Activated naive CD8-positive, alpha-beta T cell treated with anti-CD3 and anti-CD28 coated beads, Interleukin-2, amount 10 ng/mL, durations not matched to agents 7 days and 5 days (primary cell): ENCODE data around the gene ARHGEF10L. TPM values are rescaled to one million over a fixed set of nuclear protein-coding genes. Genes with fewer than 3 reads are reported as not detected.

Source experiments
- ATAC-seq: fragments of 150-1000 bp; cut with Tn5 transposase; one replicate; pipeline ENCODE4 v1.10.0; 2021; ENCODE audit warnings: low read depth, moderate library complexity
- POLR2A ChIA-PET: fragments of 350-600 bp; sonication (Branson Sonifier 250); formaldehyde crosslinking; loops from one replicate; lab custom pipeline; 2021; ENCODE audit warnings: antibody characterized with exemption; lab: Charles Lee
- DNase-seq: peaks from one replicate; pipeline ENCODE4 v3.0.0; 2021
- H3K27ac Mint-ChIP-seq: one replicate; pipeline ENCODE4 v1.8.0; 2022; ENCODE audit warnings: mild to moderate bottlenecking, mixed read lengths
- H3K27me3 Mint-ChIP-seq: one replicate; pipeline ENCODE4 v1.8.0; 2022; ENCODE audit warnings: mild to moderate bottlenecking, moderate library complexity, mixed read lengths
- H3K36me3 Mint-ChIP-seq: one replicate; pipeline ENCODE4 v1.8.0; 2021; ENCODE audit warnings: mild to moderate bottlenecking, mixed read lengths
- H3K4me1 Mint-ChIP-seq: one replicate; pipeline ENCODE4 v1.8.0; 2021; ENCODE audit warnings: mixed read lengths
- H3K4me3 Mint-ChIP-seq: one replicate; pipeline ENCODE4 v1.8.0; 2022; ENCODE audit warnings: mild to moderate bottlenecking, moderate library complexity, mixed read lengths
- H3K9me3 Mint-ChIP-seq: one replicate; pipeline ENCODE4 v1.8.0; 2021; ENCODE audit warnings: mixed read lengths
- total RNA-seq, 2 experiments: library from RNA; stranded (reverse); gene quantifications; one replicate each; pipeline ENCODE4 v1.2.3, GENCODE V29; 2021

ARHGEF10L gene
- total RNA-seq, 2 experiments from 2014 or later: 0.39 to 0.48 TPM

DNA sequence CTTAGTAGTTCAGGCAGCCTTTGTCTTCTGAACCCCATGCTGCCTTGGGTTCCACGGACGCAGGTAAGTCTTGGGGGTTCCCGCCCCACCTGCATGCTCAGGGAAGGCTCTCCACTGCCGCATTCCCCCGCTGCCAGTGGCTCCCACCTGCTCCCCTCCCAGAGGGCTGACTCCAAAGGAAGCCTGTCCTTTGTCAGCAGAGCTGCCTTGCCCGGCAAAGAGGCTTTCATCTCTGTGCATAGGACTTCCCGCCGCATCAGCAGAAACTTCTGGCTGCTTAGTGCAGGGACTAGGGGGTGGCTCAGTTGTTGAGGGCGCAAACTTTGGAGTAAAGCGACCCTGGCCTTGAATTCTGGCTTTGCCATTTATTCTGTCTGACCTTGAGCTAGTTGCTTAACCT is 190.4 kb downstream of the ARHGEF10L start:
- DNase-seq (no peak), ATAC-seq (no peak)
- H3K36me3 Mint-ChIP-seq: no peaks in the 10 kb centered on the region
- no peaks in the 10 kb centered on the region for H3K27me3 Mint-ChIP-seq
- no peak overlapping the region for H3K4me3 Mint-ChIP-seq
- no peak overlapping the region for H3K27ac Mint-ChIP-seq
- H3K9me3 Mint-ChIP-seq: no peaks in the 10 kb centered on the region
- no peaks in the 10 kb centered on the region for H3K4me1 Mint-ChIP-seq
- POLR2A ChIA-PET: no interaction called here

DNA sequence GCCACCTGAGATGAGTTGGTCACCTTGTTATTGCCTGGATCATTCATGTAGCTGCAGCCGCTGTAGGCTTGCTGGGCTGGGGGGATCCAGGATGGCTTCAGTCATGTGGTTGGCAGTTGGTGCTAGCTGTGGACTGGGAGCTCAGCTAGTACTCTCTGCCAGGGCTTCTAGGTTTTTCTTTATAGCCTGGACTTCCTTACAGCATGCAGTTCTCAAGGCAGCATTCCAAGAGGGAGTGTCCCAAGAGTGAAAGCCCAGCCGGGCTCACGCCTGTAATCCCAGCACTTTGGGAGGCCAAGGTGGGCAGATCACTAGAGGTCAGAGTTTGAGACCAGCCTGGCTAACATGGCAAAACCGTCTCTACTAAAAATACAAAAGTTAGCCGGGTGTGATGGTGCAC is 192.0 kb downstream of the ARHGEF10L start:
- Mint-ChIP-seq H3K9me3 (no peaks in the 10 kb centered on the region), H3K36me3 (no peaks in the 10 kb centered on the region), H3K4me1 (no peaks in the 10 kb centered on the region), H3K27me3 (no peaks in the 10 kb centered on the region), H3K4me3 (no peak overlapping the region), H3K27ac (no peak overlapping the region)
- DNase-seq: no peak
- no peak for ATAC-seq
- POLR2A ChIA-PET: no interaction called here

DNA sequence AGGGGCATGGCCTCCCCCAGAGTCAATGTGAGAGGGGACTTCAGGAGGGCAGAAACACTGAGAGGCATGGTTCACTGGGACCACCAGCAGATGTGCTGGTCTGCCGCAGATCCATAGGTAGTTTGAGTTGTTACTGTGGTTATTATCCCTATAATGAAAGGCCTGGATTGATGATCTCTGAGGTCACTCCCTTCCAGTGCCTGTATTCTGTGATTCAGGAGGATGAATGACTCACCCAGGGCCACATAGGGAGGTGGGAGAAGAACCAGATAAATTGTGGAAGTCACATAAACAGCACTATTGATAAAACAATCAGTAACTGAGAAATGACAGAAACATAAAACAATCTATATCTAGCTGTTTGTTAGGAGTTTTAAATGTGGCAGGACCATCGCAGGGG is 193.0 kb downstream of the ARHGEF10L start:
- ATAC-seq: no peak
- Mint-ChIP-seq H3K4me1 (no peaks in the 10 kb centered on the region), H3K4me3 (no peak overlapping the region), H3K9me3 (no peaks in the 10 kb centered on the region), H3K36me3 (no peaks in the 10 kb centered on the region), H3K27ac (no peak overlapping the region), H3K27me3 (no peaks in the 10 kb centered on the region)
- POLR2A ChIA-PET: no interaction called here
- no peak for DNase-seq

DNA sequence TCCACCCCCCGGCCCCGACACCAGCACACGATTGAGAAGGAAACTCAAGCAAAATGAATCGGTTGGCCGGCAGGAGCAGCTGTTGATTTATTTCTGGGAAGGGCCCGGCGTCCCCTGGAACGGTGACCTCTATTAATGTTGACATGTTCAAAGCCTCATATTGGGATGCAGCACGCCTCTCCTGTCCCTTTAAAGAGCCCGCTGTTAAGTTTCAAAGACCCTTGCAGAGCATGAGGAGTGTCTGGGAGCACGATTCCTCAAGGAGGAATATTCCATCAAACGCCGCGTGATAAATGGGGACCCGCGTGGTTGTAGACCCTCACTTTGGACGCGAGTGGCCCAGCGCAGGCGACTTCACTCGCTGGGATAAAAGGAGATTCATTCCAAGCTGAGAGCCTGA is 194.2 kb downstream of the ARHGEF10L start:
- H3K9me3 Mint-ChIP-seq: no peaks in the 10 kb centered on the region
- POLR2A ChIA-PET: interaction anchor here (0.6 kb wide), 1 partner anchor 1618 kb away, joined by 5 read pairs; no protein-coding TSS in a partner anchor
- no peaks in the 10 kb centered on the region for H3K36me3 Mint-ChIP-seq

DNA sequence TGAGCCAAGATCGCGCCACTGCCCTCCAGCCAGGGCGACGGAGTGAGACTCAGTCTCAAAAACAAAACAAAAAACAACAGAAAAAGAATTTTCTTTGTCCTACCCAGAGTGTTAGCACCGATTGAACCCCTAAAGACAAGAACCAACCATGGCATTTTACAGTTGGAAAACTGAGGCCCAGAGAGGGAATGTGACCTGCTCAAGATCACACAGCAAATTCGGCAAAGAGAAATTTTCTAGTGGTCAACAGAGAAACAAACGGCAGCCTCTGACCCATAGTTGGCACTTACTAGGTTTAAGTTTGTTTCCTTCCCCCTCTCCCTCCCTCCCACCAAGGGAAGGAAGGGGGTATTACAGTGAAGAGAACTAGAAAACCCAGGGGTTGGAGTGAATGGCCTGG is 195.1 kb downstream of the ARHGEF10L start:
- Mint-ChIP-seq H3K4me1 (no peaks in the 10 kb centered on the region), H3K4me3 (no peak overlapping the region)
- ATAC-seq: no peak

More for the DNA sequence above, 194.2 kb downstream of the ARHGEF10L start:
- ATAC-seq: no peak
- Mint-ChIP-seq H3K27ac (no peak overlapping the region), H3K4me3 (no peak overlapping the region), H3K27me3 (no peaks in the 10 kb centered on the region), H3K4me1 (no peaks in the 10 kb centered on the region)
- DNase-seq: no peak

DNA sequence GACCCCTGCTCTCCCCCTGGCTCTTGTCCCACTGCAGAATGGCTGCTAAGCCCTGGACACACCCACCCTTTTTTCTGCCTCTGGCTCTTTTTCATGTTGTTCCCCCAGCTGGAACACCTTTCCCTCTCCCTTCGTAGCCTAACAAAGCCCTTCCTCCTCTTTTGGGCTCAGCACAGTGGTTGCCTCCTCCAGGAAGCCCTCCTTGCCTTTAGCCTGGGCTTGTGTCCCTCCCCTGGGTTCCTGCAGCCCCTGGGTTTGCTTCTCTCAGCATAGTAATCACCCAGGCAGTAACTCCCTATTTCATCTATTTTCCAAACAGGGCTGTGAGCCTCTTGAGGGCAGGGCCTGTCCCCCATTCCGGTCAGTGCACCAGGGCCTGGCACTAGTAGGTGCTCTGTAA is 195.8 kb downstream of the ARHGEF10L start:
- no peaks in the 10 kb centered on the region for H3K4me1 Mint-ChIP-seq
- H3K9me3 Mint-ChIP-seq: no peaks in the 10 kb centered on the region
- no peak overlapping the region for H3K27ac Mint-ChIP-seq
- no peak for DNase-seq
- no peak for ATAC-seq
- H3K27me3 Mint-ChIP-seq: no peaks in the 10 kb centered on the region
- POLR2A ChIA-PET: no interaction called here
- no peaks in the 10 kb centered on the region for H3K36me3 Mint-ChIP-seq
- H3K4me3 Mint-ChIP-seq: no peak overlapping the region

More for the DNA sequence above, 195.1 kb downstream of the ARHGEF10L start:
- Mint-ChIP-seq H3K27ac (no peak overlapping the region), H3K36me3 (no peaks in the 10 kb centered on the region), H3K9me3 (no peaks in the 10 kb centered on the region), H3K27me3 (no peaks in the 10 kb centered on the region)
- POLR2A ChIA-PET: no interaction called here
- DNase-seq: no peak

DNA sequence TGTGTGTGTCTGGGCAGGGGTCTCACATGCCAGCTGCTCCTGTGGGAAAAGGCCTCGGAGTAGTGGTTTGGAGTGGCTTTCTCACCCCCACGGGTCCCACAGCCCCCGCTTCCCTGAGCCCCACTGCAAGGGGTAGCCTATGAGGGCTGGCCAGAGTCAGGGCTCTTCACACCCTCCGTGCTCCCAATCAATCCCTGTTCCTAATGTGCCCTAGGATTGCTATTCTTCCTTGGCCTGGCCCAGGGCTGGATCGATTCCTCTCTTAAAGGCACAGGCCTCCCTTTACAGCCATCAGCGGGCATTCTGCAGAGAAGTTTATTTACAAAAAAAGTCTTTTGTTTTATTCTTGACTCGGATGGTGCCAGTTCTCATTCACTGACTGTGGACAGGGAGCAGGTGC is 196.3 kb downstream of the ARHGEF10L start:
- Mint-ChIP-seq H3K27ac (no peak overlapping the region), H3K36me3 (no peaks in the 10 kb centered on the region), H3K27me3 (no peaks in the 10 kb centered on the region), H3K4me1 (no peaks in the 10 kb centered on the region), H3K9me3 (no peaks in the 10 kb centered on the region), H3K4me3 (no peak overlapping the region)
- ATAC-seq (no peak), DNase-seq (no peak)
- POLR2A ChIA-PET: no interaction called here

DNA sequence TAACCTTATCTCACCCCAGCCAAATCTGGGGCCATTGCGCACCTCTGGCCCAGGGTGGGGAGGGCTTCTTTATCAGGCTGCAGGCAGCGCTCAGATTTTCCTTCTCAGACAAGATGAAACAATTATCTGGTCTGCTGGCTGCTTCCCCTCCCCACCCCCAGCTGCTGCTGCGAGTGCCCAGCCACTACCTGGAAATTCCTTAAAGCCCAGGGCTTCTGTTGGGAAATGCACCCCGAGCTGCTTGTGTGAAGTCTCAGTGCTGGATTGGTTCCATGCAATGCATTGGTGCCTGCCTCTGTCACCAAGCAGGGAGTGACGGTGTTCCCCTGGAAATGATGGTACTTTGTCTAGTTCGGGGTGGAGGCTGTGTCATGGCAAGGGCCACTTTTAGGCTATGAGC is 197.1 kb downstream of the ARHGEF10L start:
- Mint-ChIP-seq H3K9me3 (no peaks in the 10 kb centered on the region), H3K27ac (no peak overlapping the region), H3K4me3 (no peak overlapping the region), H3K27me3 (no peaks in the 10 kb centered on the region), H3K36me3 (no peaks in the 10 kb centered on the region), H3K4me1 (no peaks in the 10 kb centered on the region)
- no peak for DNase-seq
- ATAC-seq: no peak
- POLR2A ChIA-PET: no interaction called here

DNA sequence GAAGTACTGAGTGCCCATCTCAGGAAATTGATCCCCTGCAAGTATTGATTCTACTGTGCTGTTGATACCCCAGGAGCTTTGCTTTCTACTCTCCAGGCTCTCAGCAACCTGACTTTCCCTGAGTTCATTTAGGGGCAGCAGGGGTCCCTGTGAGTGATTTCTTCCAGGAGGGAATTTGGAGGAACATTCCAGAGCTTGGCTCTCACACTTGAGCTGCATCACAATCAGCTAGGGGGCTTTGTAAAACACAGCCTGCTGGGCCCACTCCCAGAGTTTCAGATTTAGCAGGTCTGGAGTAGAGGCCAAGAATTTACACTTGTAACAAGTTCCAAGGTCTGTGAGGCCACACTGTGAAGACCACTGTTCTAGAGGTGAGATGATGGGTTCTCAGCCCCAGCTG is 199.6 kb downstream of the ARHGEF10L start:
- ATAC-seq (no peak), DNase-seq (no peak)
- POLR2A ChIA-PET: no interaction called here
- Mint-ChIP-seq H3K4me3 (no peak overlapping the region), H3K4me1 (no peaks in the 10 kb centered on the region), H3K27me3 (peaks cover 3% of the 10 kb centered on the region), H3K36me3 (no peaks in the 10 kb centered on the region), H3K9me3 (no peaks in the 10 kb centered on the region), H3K27ac (no peak overlapping the region)

DNA sequence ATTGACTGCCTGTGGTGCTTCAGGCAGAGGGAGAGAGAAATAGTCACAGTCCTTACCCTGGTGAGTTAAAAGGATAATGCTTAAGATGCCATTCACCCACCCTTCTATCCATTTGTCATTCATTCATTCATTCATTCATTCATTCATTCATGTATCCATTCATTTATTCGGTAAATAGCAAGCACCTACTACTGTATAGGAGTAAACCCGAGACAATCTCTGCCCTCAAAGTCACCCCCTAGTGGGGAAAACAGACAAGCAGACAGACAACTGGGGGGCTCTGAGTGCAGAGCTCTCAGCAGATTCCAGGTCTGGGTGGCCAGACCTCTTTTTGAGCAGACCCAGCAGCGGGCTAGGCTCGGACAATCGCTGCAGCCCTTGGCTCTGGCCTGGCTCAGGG is 201.6 kb downstream of the ARHGEF10L start:
- Mint-ChIP-seq H3K9me3 (no peaks in the 10 kb centered on the region), H3K36me3 (no peaks in the 10 kb centered on the region), H3K4me1 (no peaks in the 10 kb centered on the region), H3K27ac (no peak overlapping the region), H3K4me3 (no peak overlapping the region), H3K27me3 (peaks cover 3% of the 10 kb centered on the region)
- POLR2A ChIA-PET: no interaction called here
- DNase-seq (no peak), ATAC-seq (no peak)

DNA sequence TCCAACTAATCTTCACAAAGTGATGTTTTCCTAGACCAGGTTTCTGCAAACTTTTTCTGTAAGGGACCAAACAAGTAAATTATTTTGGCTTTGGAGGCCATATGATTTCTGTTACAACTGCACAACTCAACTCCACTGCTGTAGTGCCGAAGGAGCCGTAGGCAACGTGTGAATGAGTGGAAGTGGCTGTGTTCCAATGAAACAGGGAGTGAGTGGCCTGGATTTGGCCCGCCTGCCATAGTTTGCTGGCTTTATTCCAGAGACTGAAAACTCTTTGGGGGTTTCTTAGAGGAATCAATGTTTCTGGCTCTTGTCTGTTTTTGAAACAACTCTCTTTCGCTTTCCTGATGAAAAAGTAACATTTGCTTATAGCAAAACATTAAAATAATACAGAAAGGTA is 203.1 kb downstream of the ARHGEF10L start:
- ATAC-seq: no peak

DNA sequence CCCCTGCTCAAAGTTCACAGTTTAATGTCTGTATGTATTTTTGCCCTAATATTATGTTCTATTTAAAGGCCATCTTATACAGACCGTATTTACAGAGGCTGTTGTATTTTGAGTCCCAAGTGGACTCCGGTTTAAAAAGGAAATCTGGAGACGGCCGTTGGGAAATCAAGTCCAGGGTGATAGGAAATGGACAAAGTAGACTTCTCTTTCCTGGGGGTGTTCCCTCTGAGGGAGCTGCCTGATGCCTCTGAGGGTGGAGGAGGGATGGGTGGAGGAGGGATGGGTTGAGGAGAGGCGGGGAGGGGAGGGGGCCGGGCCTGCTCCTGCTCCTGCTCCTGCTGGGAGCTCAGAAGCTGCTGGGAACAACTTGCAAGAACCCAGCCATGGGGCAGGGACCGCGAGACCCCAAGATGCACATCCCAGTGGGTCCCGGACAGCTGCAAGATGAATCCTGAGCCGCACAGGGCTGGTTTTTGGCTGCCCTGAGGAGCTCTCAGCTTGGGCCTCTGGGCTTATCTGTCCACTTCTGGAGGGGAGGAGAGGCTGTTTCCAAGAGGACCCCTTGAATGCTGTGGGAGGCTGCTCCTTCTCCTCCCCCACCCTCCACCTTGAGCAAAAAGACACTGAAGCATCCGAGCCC is 203.6 kb downstream of the ARHGEF10L start:
- no peak for ATAC-seq
- POLR2A ChIA-PET: no interaction called here
- no peak overlapping the region for H3K4me3 Mint-ChIP-seq
- peaks cover 3% of the 10 kb centered on the region for H3K27me3 Mint-ChIP-seq
- no peaks in the 10 kb centered on the region for H3K9me3 Mint-ChIP-seq
- H3K4me1 Mint-ChIP-seq: no peaks in the 10 kb centered on the region
- no peak for DNase-seq
- no peak overlapping the region for H3K27ac Mint-ChIP-seq
- H3K36me3 Mint-ChIP-seq: no peaks in the 10 kb centered on the region

More for the DNA sequence above, 203.1 kb downstream of the ARHGEF10L start:
- POLR2A ChIA-PET: no interaction called here
- H3K27me3 Mint-ChIP-seq: peaks cover 3% of the 10 kb centered on the region
- H3K4me3 Mint-ChIP-seq: no peak overlapping the region
- H3K9me3 Mint-ChIP-seq: no peaks in the 10 kb centered on the region
- no peak overlapping the region for H3K27ac Mint-ChIP-seq
- H3K4me1 Mint-ChIP-seq: no peaks in the 10 kb centered on the region
- no peak for DNase-seq
- no peaks in the 10 kb centered on the region for H3K36me3 Mint-ChIP-seq

DNA sequence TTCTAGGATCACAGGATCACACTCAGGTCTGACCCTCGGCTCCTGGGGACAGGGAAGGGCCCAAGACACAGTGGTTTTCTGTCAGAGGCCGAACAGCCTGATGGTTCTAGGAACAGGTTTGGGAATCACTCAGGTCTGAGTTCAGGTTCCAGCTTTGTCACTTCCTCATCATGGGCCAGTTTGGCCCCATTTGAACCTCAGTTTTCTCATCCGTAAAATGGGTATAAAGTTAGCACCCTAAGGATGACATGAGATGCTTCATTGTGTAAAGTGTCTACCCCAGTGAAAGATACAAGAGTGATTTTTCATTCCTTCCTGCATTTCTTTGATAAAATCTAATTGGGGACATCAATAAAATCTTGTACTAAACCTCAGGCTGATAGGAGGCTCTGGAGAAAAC is 204.4 kb downstream of the ARHGEF10L start:
- H3K27me3 Mint-ChIP-seq: peaks cover 3% of the 10 kb centered on the region
- no peaks in the 10 kb centered on the region for H3K4me1 Mint-ChIP-seq
- H3K4me3 Mint-ChIP-seq: no peak overlapping the region
- H3K27ac Mint-ChIP-seq: no peak overlapping the region
- no peaks in the 10 kb centered on the region for H3K36me3 Mint-ChIP-seq
- POLR2A ChIA-PET: interaction anchor here (0.6 kb wide), 1 partner anchor 58 kb away, joined by 3 read pairs; no protein-coding TSS in a partner anchor
- DNase-seq: no peak
- ATAC-seq: no peak
- no peaks in the 10 kb centered on the region for H3K9me3 Mint-ChIP-seq

DNA sequence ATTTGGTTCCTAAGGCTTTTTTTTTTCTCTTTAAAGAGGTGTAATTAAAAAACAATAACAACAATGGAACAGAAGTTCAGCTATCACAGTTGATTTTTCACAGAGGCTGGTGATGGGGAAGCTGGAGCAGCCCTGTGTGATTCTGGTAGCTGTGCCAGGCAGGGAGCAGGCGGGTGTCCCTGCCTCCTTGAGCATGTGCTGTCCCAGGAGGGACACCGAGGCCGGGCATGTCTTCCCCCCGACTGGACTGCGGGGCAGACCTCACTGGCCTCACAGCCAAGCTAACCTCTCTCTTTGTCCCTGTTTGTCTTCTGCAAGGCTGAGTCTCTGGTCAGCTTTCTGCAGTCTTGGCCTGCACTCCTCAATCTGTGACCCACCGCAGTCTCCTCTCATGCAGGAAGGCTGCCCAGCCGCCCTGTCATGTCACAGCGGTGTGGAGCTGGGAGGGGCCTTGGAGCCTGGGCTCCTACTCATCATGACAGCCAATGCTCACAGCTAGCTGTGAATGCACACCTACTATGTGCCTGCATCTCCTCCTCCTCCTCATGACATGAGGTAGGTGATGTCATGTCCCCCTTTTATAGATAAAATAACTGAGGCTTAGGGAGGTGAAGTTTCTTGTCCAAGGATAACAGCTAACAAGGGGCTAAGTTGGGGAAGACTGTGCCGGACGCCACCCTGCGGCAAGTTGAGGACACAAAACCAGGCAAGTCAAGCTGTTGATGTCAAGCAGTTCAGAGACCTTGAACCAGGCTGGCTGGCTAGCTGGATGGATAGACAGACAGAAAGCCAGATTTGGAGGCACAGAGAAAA is 205.4 kb downstream of the ARHGEF10L start:
- Mint-ChIP-seq H3K36me3 (no peaks in the 10 kb centered on the region), H3K4me1 (no peaks in the 10 kb centered on the region), H3K9me3 (no peaks in the 10 kb centered on the region), H3K27ac (no peak overlapping the region), H3K4me3 (no peak overlapping the region), H3K27me3 (peaks cover 3% of the 10 kb centered on the region)
- POLR2A ChIA-PET: no interaction called here
- no peak for DNase-seq
- ATAC-seq: no peak
